Caco-2 (cell line): Measurements from ENCODE around the gene PEX12. TPM values are rescaled to one million over a fixed set of nuclear protein-coding genes. Genes with fewer than 3 reads are reported as not detected.

ENCODE experiments used
- BruUV-seq: library from RNA; stranded (reverse); fragments of 400-500 nt; replicated peaks from 2 replicates; lab custom pipeline; 2021; lab: Mats Ljungman, UMichigan
- CTCF ChIA-PET: fragments of 300-600 bp; sonication (Branson Sonifier 250); formaldehyde crosslinking; loops from one replicate; lab custom pipeline; 2022; ENCODE audit warnings: antibody characterized with exemption; lab: Charles Lee
- POLR2A ChIA-PET: fragments of 300-600 bp; sonication (Branson Sonifier 250); formaldehyde crosslinking; loops from one replicate; lab custom pipeline; 2022; ENCODE audit warnings: antibody characterized with exemption; lab: Charles Lee
- DNase-seq, 2 experiments: peaks; one replicate each; pipeline versions ENCODE4 v3.0.0 to v3.0.0-alpha.2; 2020 to 2022
- H3K27me3 ChIP-seq: replicated peaks from 2 replicates; pipeline ENCODE4 v1.6.0; 2011; ENCODE audit warnings: low read length; ENCODE audit not compliant: control insufficient read depth, insufficient read depth
- H3K36me3 ChIP-seq: 2 replicates; pipeline ENCODE4 v1.5.1; 2011; ENCODE audit warnings: low read length; ENCODE audit not compliant: control insufficient read depth, insufficient read depth
- H3K4me1 ChIP-seq: fragments of 250-450 bp; sonication (Bioruptor Pico); 2 replicates; pipeline ENCODE4 v1.5.1; 2020; ENCODE audit warnings: mild to moderate bottlenecking
- H3K4me3 ChIP-seq: 2 replicates; pipeline ENCODE4 v1.5.1; 2011; ENCODE audit warnings: low read depth, mild to moderate bottlenecking, control low read depth, low read length
- H3K9me3 ChIP-seq: fragments of 250-450 bp; sonication (Bioruptor Pico); 2 replicates; pipeline ENCODE4 v1.5.1; 2020; ENCODE audit warnings: mild to moderate bottlenecking, moderate library complexity
- H3K27ac Mint-ChIP-seq: one replicate; pipeline ENCODE4 v1.8.0; 2022; ENCODE audit warnings: mixed read lengths; ENCODE audit not compliant: unreplicated experiment
- H3K27me3 Mint-ChIP-seq: one replicate; pipeline ENCODE4 v1.8.0; 2022; ENCODE audit warnings: mixed read lengths; ENCODE audit not compliant: insufficient read depth, unreplicated experiment
- H3K36me3 Mint-ChIP-seq: one replicate; pipeline ENCODE4 v1.8.0; 2022; ENCODE audit warnings: mild to moderate bottlenecking, mixed read lengths; ENCODE audit not compliant: insufficient read depth, unreplicated experiment
- H3K4me1 Mint-ChIP-seq: one replicate; pipeline ENCODE4 v1.8.0; 2022; ENCODE audit warnings: low read depth, mixed read lengths; ENCODE audit not compliant: unreplicated experiment
- H3K4me3 Mint-ChIP-seq: one replicate; pipeline ENCODE4 v1.8.0; 2022; ENCODE audit warnings: mild to moderate bottlenecking, moderate library complexity, mixed read lengths; ENCODE audit not compliant: unreplicated experiment
- H3K9me3 Mint-ChIP-seq: one replicate; pipeline ENCODE4 v1.8.0; 2022; ENCODE audit warnings: mixed read lengths; ENCODE audit not compliant: unreplicated experiment
- intact Hi-C: fragments of 100-400 bp; cut with micrococcal nuclease; formaldehyde crosslinking; loops from one replicate; pipeline ENCODE4 v1.10.0; 2022; ENCODE audit not compliant: unreplicated experiment
- total RNA-seq: library from RNA; stranded (reverse); gene quantifications from 2 replicates; pipeline ENCODE4 v1.2.3, GENCODE V29; 2022
- TF ChIP-seq, protein P1 (sequence below), 2 experiments: fragments of 200-600 bp in 1 of 2; IDR thresholded peaks; 1 replicate in 1 of 2; 2 replicates in 1 of 2; pipeline versions ENCODE4 v1.5.1 to v1.8.0; 2011 to 2022; ENCODE audit warnings: antibody characterized with exemption in 1 of 2, control low read depth in 1 of 2, inconsistent platforms in 1 of 2, low read depth in 1 of 2, low read length in 1 of 2, mild to moderate bottlenecking in 1 of 2, moderate library complexity in 1 of 2; ENCODE audit not compliant: insufficient read depth in 1 of 2, severe bottlenecking in 1 of 2, unreplicated experiment in 1 of 2

Gene PEX12
- total RNA-seq, 1 experiment from 2014 or later, result 4.8 TPM

DNA sequence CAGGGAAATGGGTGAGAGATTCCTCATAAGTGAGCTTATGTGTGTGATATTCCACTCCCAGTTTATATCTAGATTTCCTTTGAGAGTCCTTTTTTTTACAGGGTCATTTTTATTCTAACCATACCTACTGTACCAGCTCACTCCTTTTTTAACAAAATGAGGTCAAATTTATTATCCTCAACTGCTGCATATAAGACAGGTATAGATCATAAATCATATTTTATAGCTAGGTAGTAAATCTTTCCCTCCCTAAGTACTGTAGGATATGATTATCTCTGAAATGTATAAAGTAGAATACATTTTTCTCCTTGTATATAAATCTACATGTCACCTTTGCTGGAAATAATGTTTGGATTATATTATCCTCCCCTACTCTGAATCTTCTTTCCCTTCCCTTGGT, 40.3 kb upstream of the PEX12 start:
- Mint-ChIP-seq H3K36me3 (peaks cover 31% of the 10 kb centered on the region), H3K9me3 (no peaks in the 10 kb centered on the region), H3K4me3 (no peak overlapping the region), H3K27me3 (no peaks in the 10 kb centered on the region), H3K27ac (no peak overlapping the region), H3K4me1 (no peaks in the 10 kb centered on the region)
- TF ChIP-seq, protein P1, sequence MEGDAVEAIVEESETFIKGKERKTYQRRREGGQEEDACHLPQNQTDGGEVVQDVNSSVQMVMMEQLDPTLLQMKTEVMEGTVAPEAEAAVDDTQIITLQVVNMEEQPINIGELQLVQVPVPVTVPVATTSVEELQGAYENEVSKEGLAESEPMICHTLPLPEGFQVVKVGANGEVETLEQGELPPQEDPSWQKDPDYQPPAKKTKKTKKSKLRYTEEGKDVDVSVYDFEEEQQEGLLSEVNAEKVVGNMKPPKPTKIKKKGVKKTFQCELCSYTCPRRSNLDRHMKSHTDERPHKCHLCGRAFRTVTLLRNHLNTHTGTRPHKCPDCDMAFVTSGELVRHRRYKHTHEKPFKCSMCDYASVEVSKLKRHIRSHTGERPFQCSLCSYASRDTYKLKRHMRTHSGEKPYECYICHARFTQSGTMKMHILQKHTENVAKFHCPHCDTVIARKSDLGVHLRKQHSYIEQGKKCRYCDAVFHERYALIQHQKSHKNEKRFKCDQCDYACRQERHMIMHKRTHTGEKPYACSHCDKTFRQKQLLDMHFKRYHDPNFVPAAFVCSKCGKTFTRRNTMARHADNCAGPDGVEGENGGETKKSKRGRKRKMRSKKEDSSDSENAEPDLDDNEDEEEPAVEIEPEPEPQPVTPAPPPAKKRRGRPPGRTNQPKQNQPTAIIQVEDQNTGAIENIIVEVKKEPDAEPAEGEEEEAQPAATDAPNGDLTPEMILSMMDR (IDR thresholded peaks at IDR 0.05; ENCODE audit: insufficient read depth in 1 of 2, low read depth in 1 of 2, low read length in 1 of 2, severe bottlenecking in 1 of 2, unreplicated experiment in 1 of 2), result no peak
- no TSS peak for BruUV-seq
- intact Hi-C loops, result no loop called here
- no peak for DNase-seq
- Histone ChIP-seq H3K9me3 (no peaks in the 10 kb centered on the region), H3K4me3 (no peak overlapping the region), H3K27me3 (no peaks in the 10 kb centered on the region), H3K36me3 (no peaks in the 10 kb centered on the region), H3K4me1 (no peaks in the 10 kb centered on the region; the same call in 1 of the 2 replicates)
- CTCF ChIA-PET, result interaction anchor here (0.8 to 1.0 kb wide), 2 partner anchors 11 to 129 kb away, joined by 3 read pairs; no protein-coding TSS in a partner anchor
- POLR2A ChIA-PET, result no interaction called here

DNA sequence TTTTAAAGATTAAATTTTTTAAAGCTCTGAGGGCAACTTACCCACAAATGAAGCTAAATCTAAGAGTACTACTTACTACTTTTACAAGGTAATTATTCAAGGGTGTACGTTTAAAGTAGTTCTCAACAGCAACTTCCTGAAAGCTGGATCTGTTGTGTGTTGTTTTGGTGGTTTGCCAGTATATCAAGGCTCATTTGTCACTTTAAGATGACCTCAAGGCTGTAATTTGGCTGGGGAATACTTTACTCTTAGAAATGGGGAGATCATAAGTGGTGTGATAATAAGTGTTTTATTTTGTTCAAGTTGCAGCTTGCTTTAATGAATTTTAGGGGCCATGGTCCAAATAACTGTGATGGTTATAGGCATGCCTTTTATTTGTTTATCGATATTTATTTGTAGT, 39.1 kb upstream of the PEX12 start:
- Mint-ChIP-seq H3K27me3 (no peaks in the 10 kb centered on the region), H3K27ac (no peak overlapping the region), H3K4me3 (no peak overlapping the region), H3K9me3 (no peaks in the 10 kb centered on the region), H3K36me3 (peaks cover 24% of the 10 kb centered on the region), H3K4me1 (no peaks in the 10 kb centered on the region)
- DNase-seq, result no peak
- no TSS peak for BruUV-seq
- H3K4me3 ChIP-seq, result no peak overlapping the region
- H3K4me1 ChIP-seq, result no peaks in the 10 kb centered on the region; the same call in 1 of the 2 replicates
- POLR2A ChIA-PET, result no interaction called here
- H3K27me3 ChIP-seq, result no peaks in the 10 kb centered on the region
- CTCF ChIA-PET, result interaction anchor here (0.7 to 1.0 kb wide), 2 partner anchors 36 to 130 kb away, joined by 3 read pairs; no protein-coding TSS in a partner anchor
- TF ChIP-seq, protein P1 (IDR thresholded peaks at IDR 0.05; ENCODE audit: insufficient read depth in 1 of 2, low read depth in 1 of 2, low read length in 1 of 2, severe bottlenecking in 1 of 2, unreplicated experiment in 1 of 2), result no peak
- H3K9me3 ChIP-seq, result no peaks in the 10 kb centered on the region
- H3K36me3 ChIP-seq, result no peaks in the 10 kb centered on the region
- intact Hi-C loops, result no loop called here

DNA sequence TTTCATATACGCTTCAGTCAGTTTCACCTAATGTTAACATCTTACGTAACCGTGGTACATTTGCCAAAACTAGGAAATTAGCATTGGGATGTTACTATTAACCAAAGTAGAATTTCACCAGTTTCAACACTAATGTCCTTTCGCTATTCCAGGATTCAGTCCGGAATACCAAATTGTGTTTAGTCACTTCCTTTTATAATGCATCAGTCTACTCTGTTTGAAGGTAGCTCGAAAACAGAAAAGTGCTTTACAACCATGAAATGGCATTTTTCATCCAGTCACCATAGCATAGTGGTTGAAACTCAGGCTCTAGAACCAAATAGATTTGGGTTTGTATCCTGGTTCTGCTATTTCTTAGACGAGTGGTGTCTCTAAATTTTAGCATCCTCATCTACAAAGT, 38.2 kb upstream of the PEX12 start:
- CTCF ChIA-PET, result no interaction called here

More for the DNA sequence above, 38.2 kb upstream of the PEX12 start:
- TF ChIP-seq, protein P1 (IDR thresholded peaks at IDR 0.05; ENCODE audit: insufficient read depth in 1 of 2, low read depth in 1 of 2, low read length in 1 of 2, severe bottlenecking in 1 of 2, unreplicated experiment in 1 of 2), result no peak
- H3K9me3 Mint-ChIP-seq, result no peaks in the 10 kb centered on the region
- POLR2A ChIA-PET, result no interaction called here
- Histone ChIP-seq H3K36me3 (no peaks in the 10 kb centered on the region), H3K4me3 (no peak overlapping the region), H3K9me3 (no peaks in the 10 kb centered on the region), H3K27me3 (no peaks in the 10 kb centered on the region), H3K4me1 (no peaks in the 10 kb centered on the region; the same call in 1 of the 2 replicates)
- H3K36me3 Mint-ChIP-seq, result peaks cover 24% of the 10 kb centered on the region
- no peak overlapping the region for H3K27ac Mint-ChIP-seq
- DNase-seq, result no peak
- BruUV-seq, result no TSS peak
- H3K27me3 Mint-ChIP-seq, result no peaks in the 10 kb centered on the region
- H3K4me1 Mint-ChIP-seq, result no peaks in the 10 kb centered on the region
- H3K4me3 Mint-ChIP-seq, result no peak overlapping the region
- intact Hi-C loops, result no loop called here
